NCI-H446 (cell line): ENCODE measurements around the gene SIX3.

Experiments used
- DNase-seq, 2 experiments: peaks; one replicate each; lab custom pipeline; 2025; lab: John Stamatoyannopoulos, UW

Gene SIX3

GRCh38 chr2:44931198-44931780, 10.2 kb upstream of the SIX3 start:
- no peak for DNase-seq

DNA sequence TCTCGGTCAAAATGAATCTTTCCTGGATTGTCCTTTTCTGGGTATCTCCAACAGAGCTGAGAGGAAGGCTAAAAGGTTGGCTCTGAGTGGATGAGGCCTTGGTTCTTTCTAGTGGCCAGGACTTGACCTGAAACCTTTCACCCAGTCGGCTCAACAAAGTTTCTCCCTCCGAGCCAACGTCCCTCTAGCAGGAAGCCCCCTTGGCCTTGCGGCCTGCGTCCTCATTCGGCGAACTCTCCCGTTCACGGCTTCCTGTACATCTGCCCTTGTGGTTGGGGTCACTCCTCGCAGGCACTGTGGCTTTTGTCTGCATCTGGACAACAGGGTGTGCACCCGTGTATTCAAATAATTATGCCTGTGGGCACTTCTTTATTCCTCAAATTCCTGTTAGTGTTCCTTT, 9.4 kb upstream of the SIX3 start:
- no peak for DNase-seq

GRCh38 chr2:44932564-44933392, 8.7 kb upstream of the SIX3 start:
- DNase-seq, result no peak

DNA sequence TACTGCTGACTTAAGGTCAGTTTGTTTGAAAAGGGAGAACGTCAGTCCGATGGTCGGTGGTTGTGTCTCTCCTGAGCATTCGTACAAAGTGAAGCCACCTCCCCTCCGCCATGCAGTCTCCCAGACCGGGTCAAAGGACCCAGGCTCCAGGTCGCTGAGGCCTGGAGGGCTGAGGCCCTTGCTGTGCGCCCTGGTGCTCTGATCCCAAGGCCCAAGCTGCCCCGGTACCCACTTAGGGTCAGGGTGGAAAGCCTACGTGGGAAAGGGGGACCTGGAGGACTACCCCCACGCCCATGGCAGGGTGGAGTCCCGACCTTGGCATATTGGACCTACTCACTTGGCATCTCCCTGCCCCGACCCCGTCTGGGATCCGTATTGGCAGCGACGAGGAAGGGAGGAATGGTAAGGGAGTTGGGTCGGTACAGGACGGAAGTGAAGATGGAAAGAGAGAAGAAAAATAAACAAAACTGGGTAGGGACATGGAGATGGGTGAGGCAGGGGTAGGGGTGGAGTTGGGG, 8.0 kb upstream of the SIX3 start:
- DNase-seq, result no peak

- no peak for DNase-seq
Measured at GRCh38 chr2:44934038-44934982, 7.2 kb upstream of the SIX3 start.

GRCh38 chr2:44934983-44935728, 6.3 kb upstream of the SIX3 start:
- no peak for DNase-seq

- no peak for DNase-seq
Measured at GRCh38 chr2:44935729-44936098, 5.8 kb upstream of the SIX3 start.

DNA sequence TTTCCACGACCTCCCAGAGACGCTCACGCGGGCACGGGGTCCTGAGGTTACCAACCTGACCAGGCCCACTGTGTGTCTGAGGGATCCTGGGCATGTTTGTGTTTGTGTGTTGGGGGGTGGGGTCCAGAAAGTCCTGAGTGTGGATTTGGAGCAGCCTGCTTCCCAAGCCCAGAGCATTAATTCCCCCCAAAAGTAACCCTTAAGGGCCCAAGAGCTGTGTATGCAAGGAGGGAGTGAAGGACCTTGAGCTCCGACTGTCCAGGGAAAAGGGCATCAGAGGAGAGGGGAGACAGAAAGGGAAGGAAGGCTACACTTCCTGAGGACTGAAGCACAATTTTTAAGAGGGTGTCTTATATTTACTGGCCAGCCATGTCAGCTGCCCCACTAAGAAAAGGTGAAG, 5.2 kb upstream of the SIX3 start:
- no peak for DNase-seq

DNA sequence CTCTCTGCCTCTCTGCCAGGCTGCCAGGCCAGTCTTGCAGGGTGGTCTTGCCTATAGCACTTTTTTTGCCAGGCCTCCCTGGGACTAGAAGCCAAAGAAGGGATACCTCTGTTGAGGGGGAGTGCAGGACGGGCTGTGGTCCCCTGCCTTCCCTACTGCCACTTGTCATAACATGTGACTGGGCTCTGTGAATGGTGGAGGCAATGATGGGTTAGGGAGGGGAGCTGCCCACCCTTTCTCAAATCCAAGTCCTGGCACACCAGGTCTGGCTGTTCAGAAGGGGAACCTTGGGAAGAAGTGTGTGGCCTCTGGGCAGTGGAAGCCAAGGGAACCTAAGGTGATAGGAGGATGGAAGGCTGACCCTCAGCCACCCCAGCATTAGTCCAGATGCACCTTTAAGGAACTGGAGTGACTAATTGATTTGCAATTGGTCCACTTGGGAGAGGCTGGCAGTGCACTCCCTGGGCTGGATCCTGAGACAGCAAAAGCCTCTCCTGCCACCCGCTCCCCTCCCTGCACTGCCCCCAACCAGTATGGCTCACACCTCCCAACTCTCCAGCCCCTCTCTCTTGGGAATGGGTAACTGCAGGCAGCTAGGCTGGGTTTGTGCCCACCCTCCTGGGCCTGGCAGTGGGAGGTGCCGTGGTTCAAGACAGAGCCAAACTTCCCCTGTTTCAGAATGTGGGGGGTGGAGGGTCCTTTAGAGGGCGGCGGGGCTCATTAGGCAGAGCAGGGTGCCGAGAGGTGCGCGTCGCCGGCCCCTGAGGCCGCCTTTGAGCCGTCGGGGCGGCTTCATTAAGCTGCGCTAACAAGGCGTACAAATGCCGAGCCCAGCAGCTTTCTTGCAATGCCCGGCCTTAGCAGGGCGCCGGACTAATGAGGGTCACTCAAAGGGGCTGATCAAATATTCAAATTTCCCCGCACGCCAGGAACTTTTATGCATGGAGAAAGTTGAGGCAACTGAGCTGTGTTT, 4.5 kb upstream of the SIX3 start:
- no peak for DNase-seq

DNA sequence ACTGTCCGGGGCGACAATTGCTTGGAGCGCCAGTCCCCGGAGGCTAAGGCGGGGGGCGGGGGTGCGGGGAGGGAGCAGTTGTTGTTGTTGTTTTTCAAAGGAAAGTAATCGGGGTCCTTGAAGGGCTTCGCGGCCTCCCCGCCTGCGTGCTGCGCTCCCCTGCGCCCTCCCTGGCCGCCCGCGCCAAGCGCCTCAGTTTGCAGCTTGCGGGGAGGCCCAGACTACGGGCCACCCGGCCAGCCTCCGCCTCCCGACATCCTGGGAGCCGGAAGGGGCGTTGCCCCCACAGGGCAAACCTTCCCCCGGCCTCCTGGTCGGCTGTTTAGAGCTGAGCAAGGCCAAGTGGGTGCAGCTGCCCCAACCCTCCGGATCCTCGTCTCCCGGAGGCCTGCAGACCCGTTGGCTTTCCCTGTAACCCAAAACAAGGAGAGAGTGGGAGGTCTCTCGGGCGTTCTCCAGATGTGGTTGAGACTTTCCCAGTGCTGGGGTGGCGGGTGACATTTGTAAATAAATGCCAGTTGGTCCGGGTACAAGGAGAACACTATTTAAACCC, 3.7 kb upstream of the SIX3 start:
- DNase-seq, result no peak

DNA sequence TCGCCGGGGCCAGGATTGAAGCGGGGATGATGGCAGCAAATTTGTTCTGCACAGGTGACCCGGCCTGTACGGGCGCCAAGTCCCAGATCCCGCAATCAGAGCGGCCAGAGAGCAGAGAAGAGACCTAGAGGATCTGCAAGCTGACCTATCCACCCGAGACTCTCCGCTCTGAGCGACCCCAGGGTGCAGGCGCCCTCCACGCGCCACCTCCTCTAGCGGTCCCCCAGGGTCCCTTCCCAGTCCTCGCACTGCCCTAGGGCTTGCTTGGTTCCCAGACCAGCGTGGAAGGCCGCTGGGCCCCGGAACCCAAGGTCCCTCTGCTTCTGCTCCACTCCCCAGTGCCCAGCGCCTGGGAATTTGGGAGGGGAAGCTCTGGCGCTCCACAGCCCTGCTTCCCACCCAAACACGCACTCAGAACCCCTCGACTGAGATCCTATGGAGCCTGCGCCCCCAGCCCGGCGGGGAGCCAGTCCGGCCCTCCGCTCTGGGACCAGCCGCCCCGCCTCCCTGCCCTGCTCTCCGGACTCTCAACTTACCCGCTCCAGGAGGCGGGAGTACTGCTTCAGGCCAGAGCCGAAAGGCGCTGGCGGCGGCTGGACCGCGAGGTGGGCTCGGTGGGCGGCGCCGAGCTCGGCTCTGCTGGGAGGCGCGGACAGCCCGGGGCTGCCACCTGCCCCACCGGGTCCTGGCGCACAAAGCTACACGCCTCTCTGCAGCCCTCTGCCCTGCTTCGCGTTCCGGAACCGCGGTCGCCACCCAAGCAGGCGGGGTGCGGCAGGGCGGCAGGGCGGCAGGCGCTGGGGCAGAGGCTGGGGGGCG, 3.0 kb upstream of the SIX3 start:
- no peak for DNase-seq

DNA sequence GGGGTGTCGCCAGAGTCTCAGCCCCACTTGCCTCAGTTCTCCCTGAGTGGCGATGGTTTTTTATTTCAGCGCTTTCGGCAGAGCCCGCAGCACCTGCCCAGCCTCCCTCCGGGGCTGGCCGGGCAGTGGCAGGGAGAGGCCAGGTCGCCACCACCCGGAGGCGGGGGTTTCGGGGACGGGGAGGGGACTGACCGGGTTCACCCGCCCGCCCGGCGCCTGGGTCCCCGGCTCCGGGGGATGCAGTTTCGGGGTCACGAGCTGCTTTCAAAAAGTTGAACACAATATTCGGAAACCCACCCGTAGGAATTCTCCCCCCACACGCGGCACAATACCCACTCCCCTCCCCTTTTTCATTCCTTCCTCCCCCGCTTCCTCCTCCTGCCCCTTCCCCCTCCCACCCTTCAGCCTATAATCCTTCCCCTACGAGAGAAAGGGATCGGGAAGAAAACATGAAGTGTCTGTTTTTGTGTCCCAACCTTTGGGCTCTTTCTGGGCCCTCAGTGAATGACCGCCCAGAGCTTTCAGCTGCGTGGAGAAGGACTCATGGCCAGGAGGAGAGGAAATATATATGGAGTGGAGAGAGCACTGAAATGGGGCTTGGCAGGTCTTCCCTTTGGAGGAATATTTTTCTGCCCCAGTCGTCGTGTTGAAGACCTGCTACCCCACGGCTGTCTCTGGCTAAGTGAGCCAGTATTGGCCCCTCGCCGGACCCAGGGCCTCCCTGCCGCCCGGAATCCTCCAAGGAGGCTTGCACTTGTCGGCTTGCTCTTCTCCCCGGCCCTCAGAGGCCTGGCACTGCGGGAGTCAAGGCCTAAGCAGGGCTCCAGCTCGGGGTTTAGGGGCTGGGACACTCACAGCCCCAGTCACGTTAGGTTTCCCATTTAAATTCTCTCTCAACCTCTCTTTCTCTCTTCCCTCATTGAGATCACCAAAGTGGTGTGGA, 2.1 kb upstream of the SIX3 start:
- DNase-seq, result no peak

DNA sequence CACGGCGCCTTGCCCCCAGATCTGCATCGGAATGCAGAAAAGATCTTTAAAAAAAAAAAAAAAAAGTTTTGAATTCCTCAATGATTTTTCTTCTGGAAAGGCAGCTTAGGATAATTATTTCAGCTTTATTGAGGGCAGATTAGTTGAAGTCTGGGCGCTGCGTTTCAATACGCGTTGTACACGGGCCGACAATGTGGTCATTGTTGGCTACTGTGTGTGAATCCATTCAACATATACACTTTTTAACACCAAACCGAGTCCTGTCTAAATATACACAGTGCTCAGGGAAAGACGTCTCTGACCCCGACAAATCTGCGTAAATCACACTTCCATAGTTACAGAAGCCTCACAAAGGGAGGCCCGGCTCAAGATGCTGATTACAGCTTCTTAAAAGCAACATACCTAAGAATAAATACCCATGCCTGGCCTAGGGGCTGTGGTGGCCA, 1.4 kb upstream of the SIX3 start:
- DNase-seq, result no peak

DNA sequence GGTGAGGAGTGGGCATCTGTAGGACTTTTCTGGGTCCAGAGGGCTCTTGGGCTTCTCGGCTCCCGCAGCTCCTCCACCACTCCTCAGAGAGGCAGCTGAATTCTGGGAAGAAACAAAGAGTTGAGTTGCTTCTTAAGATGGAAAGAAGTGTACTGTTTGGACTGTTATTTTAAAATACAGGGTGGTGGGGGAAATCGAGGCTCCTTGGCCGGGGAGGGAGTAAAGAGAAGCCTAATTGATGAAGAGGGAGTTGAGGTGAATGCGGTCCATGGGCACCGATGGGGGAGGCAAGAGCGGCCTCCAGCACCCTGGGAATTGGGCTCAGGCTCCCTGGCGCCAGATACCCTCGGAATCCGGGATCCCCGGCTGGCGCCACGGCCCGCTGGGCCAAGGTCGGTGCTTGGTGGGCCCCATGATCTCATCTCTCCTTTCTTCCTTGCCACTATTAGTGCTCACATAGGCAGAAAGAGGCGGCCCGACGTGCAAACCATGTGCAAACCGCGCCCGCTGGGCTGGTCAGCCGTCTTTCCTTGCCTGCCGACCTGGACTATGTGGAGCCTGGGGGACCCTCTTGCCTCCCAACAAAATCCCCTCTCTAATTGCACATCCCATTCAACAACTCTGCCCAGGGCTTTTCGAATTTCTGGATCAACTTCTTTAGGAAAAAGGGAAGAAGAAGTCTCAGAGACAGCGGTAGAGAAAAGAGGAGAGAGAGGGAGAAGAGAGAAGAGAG, 604 bp upstream of the SIX3 start:
- DNase-seq, result no peak

- DNase-seq, result no peak
Measured at GRCh38 chr2:44942304-44943030, 965 bp downstream of the SIX3 start.

DNA sequence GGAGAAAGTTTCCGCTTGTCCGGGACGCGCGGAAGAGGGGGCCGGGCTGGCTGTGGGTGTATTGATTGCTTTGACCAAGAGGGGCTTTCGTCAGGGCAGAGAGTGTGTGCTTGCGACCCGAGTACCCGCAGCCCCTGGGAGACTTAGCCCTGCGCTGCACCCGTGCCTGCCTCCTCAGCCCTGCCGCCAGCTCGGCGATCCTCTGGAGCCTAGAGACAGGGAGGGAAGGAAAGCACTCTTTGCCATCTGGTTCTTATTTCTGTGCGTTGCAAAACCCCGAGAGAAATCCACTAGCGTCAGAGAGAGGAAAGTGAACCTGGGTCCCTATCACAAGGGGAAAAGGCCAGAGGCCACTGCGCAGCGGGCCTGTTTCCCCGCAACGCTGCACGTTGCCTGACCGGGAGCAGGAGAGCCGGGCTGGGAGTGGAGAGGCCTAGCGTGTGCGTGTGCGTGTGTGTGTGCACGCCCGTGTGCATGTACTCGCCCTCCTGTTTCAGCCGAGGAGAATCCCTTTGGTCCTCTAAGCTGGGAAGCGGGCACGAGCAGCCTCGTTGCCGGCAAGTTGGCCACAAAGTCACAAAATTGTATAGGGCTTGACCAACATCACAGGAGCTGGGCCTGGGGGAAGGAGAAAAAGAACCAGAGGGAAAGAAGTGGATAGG, 1.7 kb downstream of the SIX3 start:
- DNase-seq, result no peak
